ENCODE measurements around the gene SUPT16H.

Gene SUPT16H

DNA sequence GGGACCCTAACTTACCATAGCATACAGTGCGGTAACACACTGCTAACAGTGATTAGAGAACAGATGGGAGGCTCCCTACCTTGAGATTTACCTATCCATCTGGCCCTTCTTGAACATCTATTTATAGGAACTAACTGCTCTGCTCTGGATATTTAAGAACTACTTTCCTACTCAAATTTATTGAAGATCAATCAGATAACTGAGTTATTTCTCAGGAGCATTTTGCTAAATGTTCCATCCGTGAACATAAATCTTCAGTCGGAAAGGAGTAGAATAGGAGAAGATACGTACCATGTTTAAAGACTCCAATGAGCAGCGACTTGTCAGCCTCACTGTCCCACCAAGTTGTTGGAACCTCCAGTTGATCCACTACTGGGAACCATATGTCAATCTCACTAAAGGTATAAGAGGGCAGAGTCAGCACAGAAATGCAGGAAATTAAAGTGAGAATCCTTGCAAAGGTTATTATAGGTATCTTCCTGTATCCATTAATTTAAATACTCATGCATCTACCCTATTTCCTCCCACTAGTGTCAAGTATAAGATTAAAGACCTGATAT is 15.6 kb upstream of the SUPT16H start:
- no peak overlapping the region for H3K27ac ChIP-seq (ENCODE audit: low read depth, low read length)
- no peaks in the 10 kb centered on the region for H3K27me3 ChIP-seq (ENCODE audit: control insufficient read depth in 5 of 5, insufficient read depth in 4 of 5, low read length in 5 of 5)

DNA sequence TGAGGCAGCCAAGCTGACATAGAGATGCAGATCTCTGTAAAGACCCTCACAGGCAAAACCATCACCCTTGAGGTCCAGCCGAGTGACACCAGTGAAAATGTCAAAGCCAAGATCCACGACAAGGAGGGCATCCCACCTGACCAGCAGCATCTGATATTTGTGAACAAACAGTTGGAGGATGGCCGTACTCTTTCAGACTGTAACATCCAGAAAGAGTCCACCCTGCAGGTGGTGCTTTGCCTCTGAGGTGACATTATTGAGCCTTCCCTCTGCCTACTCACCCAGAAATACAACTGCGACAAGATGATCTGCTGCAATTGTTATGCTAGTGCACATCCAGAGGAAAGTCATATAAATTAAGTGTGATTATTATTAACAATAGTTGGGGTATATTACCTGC is 15.1 kb upstream of the SUPT16H start:
- Histone ChIP-seq H3K9ac (ENCODE audit: low read length in 5 of 5) (no peak overlapping the region), H3K4me1 (ENCODE audit: control insufficient read depth in 5 of 5, insufficient read depth in 5 of 5, low read length in 5 of 5) (no peaks in the 10 kb centered on the region), H3K27me3 (ENCODE audit: control insufficient read depth in 5 of 5, insufficient read depth in 4 of 5, low read length in 5 of 5) (no peaks in the 10 kb centered on the region), H3K27ac (ENCODE audit: low read depth, low read length) (no peak overlapping the region), H3K4me3 (ENCODE audit: low read depth in 1 of 5, low read length in 5 of 5) (no peak overlapping the region), H3K36me3 (ENCODE audit: control insufficient read depth in 5 of 5, insufficient read depth in 5 of 5, low read length in 5 of 5) (peaks cover 68 to 97% (median 88%) of the 10 kb centered on the region in 5 donors), H3K9me3 (ENCODE audit: control insufficient read depth in 5 of 5, low read length in 5 of 5) (no peaks in the 10 kb centered on the region)

More for the DNA sequence above, 15.6 kb upstream of the SUPT16H start:
- no peak overlapping the region for H3K9ac ChIP-seq (ENCODE audit: low read length in 5 of 5)
- H3K9me3 ChIP-seq (ENCODE audit: control insufficient read depth in 5 of 5, low read length in 5 of 5): no peaks in the 10 kb centered on the region
- no peaks in the 10 kb centered on the region for H3K4me1 ChIP-seq (ENCODE audit: control insufficient read depth in 5 of 5, insufficient read depth in 5 of 5, low read length in 5 of 5)
- H3K36me3 ChIP-seq (ENCODE audit: control insufficient read depth in 5 of 5, insufficient read depth in 5 of 5, low read length in 5 of 5): peaks cover 66 to 97% (median 85%) of the 10 kb centered on the region in 5 donors
- no peak overlapping the region for H3K4me3 ChIP-seq (ENCODE audit: low read depth in 1 of 5, low read length in 5 of 5)

DNA sequence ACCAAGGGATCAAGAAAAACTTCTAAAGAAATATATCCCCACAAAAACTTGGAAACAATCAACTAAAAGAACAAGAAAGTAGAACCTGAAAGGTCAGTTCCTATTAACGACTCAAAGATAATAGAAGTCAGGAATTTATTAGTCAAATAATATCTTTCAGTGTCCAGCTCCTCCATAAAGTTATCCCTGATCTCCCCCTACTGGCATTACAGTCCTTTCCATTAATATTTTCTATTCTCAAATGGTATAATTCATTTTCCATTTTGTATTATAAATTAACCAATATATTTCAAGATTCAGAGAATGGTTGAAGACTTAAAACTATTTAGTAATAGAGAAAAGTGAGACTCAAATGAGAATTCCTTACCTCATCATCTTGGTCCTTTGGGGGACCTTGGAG is 11.6 kb upstream of the SUPT16H start:
- Histone ChIP-seq H3K9me3 (ENCODE audit: control insufficient read depth in 5 of 5, low read length in 5 of 5) (no peaks in the 10 kb centered on the region), H3K9ac (ENCODE audit: low read length in 5 of 5) (no peak overlapping the region), H3K4me1 (ENCODE audit: control insufficient read depth in 5 of 5, insufficient read depth in 5 of 5, low read length in 5 of 5) (no peaks in the 10 kb centered on the region), H3K27me3 (ENCODE audit: control insufficient read depth in 5 of 5, insufficient read depth in 4 of 5, low read length in 5 of 5) (no peaks in the 10 kb centered on the region), H3K4me3 (ENCODE audit: low read depth in 1 of 5, low read length in 5 of 5) (no peak overlapping the region), H3K27ac (ENCODE audit: low read depth, low read length) (no peak overlapping the region), H3K36me3 (ENCODE audit: control insufficient read depth in 5 of 5, insufficient read depth in 5 of 5, low read length in 5 of 5) (peaks cover 63 to 97% (median 87%) of the 10 kb centered on the region in 5 donors)

DNA sequence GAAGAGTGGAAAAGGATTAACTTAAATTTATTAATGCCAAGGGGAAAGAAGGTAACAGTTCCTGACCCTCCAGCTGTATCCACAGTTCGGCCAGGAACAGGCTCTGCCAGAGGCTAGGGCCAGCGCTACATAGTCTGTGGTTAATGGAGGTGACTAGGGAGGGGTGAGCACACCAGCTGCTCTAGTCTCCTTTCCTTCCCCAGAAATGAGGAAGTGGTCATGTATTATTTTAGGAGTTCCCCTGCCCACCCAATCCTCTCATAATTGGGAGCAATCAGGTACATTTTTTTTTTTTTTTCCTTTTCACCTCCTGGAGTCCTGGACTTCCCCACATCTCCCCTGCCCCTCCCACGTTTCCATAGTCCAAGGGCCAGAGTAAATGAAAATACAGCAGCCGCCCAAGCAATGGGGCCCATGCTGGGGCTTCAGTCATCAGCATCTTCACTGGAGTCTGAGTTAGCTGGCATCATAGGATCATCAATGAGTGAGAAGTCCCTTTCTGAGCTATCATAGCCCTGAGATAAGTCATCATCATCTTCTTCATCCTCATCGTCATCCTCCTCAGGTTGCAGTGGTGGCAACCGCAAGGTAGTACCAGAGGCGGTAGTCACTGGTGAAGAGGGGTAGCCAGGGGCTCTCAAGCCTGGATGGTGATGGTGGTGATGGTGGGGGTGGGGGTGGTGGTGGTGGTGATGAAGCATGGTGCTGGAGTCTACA is 1.5 kb upstream of the SUPT16H start:
- peaks cover 3 to 40% (median 29%) of the 10 kb centered on the region in 5 donors for H3K36me3 ChIP-seq (ENCODE audit: control insufficient read depth in 5 of 5, insufficient read depth in 5 of 5, low read length in 5 of 5)

DNA sequence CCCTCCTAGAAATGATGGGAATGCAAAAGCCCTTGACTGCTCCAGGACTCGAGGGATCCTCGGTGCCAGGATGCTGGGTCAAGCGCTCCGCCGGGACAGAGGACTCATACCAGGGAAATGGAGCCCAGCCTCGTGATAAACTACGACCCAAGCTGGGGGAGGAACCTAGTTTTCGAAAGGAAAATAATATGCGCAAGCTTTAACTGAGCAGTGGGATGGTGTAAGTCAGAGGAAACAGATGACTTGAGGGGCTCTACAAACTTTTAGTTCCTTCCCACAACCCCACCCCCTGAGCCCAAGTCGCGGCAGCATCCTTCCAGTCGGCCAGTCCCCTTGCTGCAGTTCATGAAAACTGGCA is 654 bp upstream of the SUPT16H start:
- Histone ChIP-seq H3K4me1 (ENCODE audit: control insufficient read depth in 5 of 5, insufficient read depth in 5 of 5, low read length in 5 of 5) (peaks cover 3 to 27% (median 21%) of the 10 kb centered on the region in 5 donors), H3K4me3 (ENCODE audit: low read depth in 1 of 5, low read length in 5 of 5) (peak overlapping the region; percentile 76 to 98 (median 95)), H3K36me3 (ENCODE audit: control insufficient read depth in 5 of 5, insufficient read depth in 5 of 5, low read length in 5 of 5) (peaks cover 3 to 32% (median 20%) of the 10 kb centered on the region in 5 donors)

More for the DNA sequence above, 1.5 kb upstream of the SUPT16H start:
- no peak overlapping the region for H3K4me3 ChIP-seq (ENCODE audit: low read depth in 1 of 5, low read length in 5 of 5)
- H3K27ac ChIP-seq (ENCODE audit: low read depth, low read length): peak overlapping the region; percentile 93
- no peaks in the 10 kb centered on the region for H3K27me3 ChIP-seq (ENCODE audit: control insufficient read depth in 5 of 5, insufficient read depth in 4 of 5, low read length in 5 of 5)
- H3K9ac ChIP-seq (ENCODE audit: low read length in 5 of 5): peak overlapping the region in 1 of 5 donors; percentile 94
- no peaks in the 10 kb centered on the region for H3K9me3 ChIP-seq (ENCODE audit: control insufficient read depth in 5 of 5, low read length in 5 of 5)
- peaks cover 3 to 27% (median 21%) of the 10 kb centered on the region in 5 donors for H3K4me1 ChIP-seq (ENCODE audit: control insufficient read depth in 5 of 5, insufficient read depth in 5 of 5, low read length in 5 of 5)

GRCh38 chr14:21382886-21383847 is 652 bp downstream of the SUPT16H start:
- H3K4me3 ChIP-seq (ENCODE audit: low read depth in 1 of 5, low read length in 5 of 5): peak overlapping the region; percentile 76 to 98 (median 95)
- peak overlapping the region; percentile 93 for H3K27ac ChIP-seq (ENCODE audit: low read depth, low read length)
- peak overlapping the region; percentile 86 to 96 (median 94) for H3K9ac ChIP-seq (ENCODE audit: low read length in 5 of 5)
- peaks cover 3 to 27% (median 21%) of the 10 kb centered on the region in 5 donors for H3K4me1 ChIP-seq (ENCODE audit: control insufficient read depth in 5 of 5, insufficient read depth in 5 of 5, low read length in 5 of 5)
- no peaks in the 10 kb centered on the region for H3K27me3 ChIP-seq (ENCODE audit: control insufficient read depth in 5 of 5, insufficient read depth in 4 of 5, low read length in 5 of 5)
- H3K9me3 ChIP-seq (ENCODE audit: control insufficient read depth in 5 of 5, low read length in 5 of 5): no peaks in the 10 kb centered on the region
- H3K36me3 ChIP-seq (ENCODE audit: control insufficient read depth in 5 of 5, insufficient read depth in 5 of 5, low read length in 5 of 5): peaks cover 3 to 19% (median 11%) of the 10 kb centered on the region in 5 donors

More for the DNA sequence above, 654 bp upstream of the SUPT16H start:
- Histone ChIP-seq H3K27me3 (ENCODE audit: control insufficient read depth in 5 of 5, insufficient read depth in 4 of 5, low read length in 5 of 5) (no peaks in the 10 kb centered on the region), H3K27ac (ENCODE audit: low read depth, low read length) (peak overlapping the region; percentile 93), H3K9me3 (ENCODE audit: control insufficient read depth in 5 of 5, low read length in 5 of 5) (no peaks in the 10 kb centered on the region), H3K9ac (ENCODE audit: low read length in 5 of 5) (peak overlapping the region in 4 of 5 donors; percentile 48 to 96 (median 90))

DNA sequence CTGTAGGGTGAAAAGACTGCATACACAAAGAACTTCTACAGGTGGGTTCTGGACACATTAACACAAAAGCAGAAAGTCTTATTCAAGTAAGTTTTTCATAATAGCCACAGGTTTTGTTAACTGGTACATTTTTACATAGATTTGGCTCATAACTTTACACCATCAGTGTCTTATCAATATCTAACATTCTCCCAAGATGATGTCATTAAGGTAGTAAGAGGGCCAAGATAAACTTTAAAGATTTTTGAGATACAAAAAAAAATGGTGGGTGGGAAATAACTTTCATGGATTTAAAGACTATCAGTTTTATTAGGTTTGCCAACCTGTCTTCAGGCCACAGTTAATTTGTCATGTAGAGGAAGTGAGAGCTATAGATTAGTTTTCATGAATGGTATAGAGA is 1.7 kb downstream of the SUPT16H start:
- Histone ChIP-seq H3K4me3 (ENCODE audit: low read depth in 1 of 5, low read length in 5 of 5) (no peak overlapping the region), H3K27me3 (ENCODE audit: control insufficient read depth in 5 of 5, insufficient read depth in 4 of 5, low read length in 5 of 5) (no peaks in the 10 kb centered on the region), H3K4me1 (ENCODE audit: control insufficient read depth in 5 of 5, insufficient read depth in 5 of 5, low read length in 5 of 5) (peaks cover 3 to 27% (median 21%) of the 10 kb centered on the region in 5 donors), H3K9me3 (ENCODE audit: control insufficient read depth in 5 of 5, low read length in 5 of 5) (no peaks in the 10 kb centered on the region), H3K36me3 (ENCODE audit: control insufficient read depth in 5 of 5, insufficient read depth in 5 of 5, low read length in 5 of 5) (peaks cover 3 to 15% (median 10%) of the 10 kb centered on the region in 5 donors), H3K27ac (ENCODE audit: low read depth, low read length) (no peak overlapping the region), H3K9ac (ENCODE audit: low read length in 5 of 5) (peak overlapping the region in 1 of 5 donors; percentile 94)

DNA sequence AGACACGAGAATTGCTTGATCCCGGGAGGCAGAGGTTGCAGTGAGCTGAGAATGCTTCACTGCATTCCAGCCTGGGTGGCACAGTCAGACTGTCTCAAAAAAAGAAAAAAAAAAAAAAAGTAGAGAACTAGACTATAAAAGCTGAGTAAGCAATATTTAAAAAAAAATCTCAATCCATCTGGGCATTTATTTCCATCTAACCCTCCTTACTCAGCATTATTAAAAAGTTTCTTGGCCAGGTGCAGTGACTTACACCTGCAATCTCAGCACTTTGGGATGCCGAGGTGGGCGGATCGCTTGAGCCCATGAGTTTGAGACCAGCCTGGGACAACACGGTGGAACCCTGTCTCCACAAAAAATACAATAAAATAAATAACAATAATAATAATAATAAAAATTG is 4.5 kb downstream of the SUPT16H start:
- peaks cover 3 to 17% (median 13%) of the 10 kb centered on the region in 5 donors for H3K4me1 ChIP-seq (ENCODE audit: control insufficient read depth in 5 of 5, insufficient read depth in 5 of 5, low read length in 5 of 5)
- H3K9me3 ChIP-seq (ENCODE audit: control insufficient read depth in 5 of 5, low read length in 5 of 5): no peaks in the 10 kb centered on the region
- H3K27ac ChIP-seq (ENCODE audit: low read depth, low read length): no peak overlapping the region
- H3K36me3 ChIP-seq (ENCODE audit: control insufficient read depth in 5 of 5, insufficient read depth in 5 of 5, low read length in 5 of 5): peaks cover 0 to 4% (median 0%) of the 10 kb centered on the region in 5 donors
- no peak overlapping the region for H3K9ac ChIP-seq (ENCODE audit: low read length in 5 of 5)
- no peak overlapping the region for H3K4me3 ChIP-seq (ENCODE audit: low read depth in 1 of 5, low read length in 5 of 5)
- no peaks in the 10 kb centered on the region for H3K27me3 ChIP-seq (ENCODE audit: control insufficient read depth in 5 of 5, insufficient read depth in 4 of 5, low read length in 5 of 5)

- H3K9me3 ChIP-seq (ENCODE audit: control insufficient read depth in 5 of 5, low read length in 5 of 5): no peaks in the 10 kb centered on the region
- H3K27ac ChIP-seq (ENCODE audit: low read depth, low read length): no peak overlapping the region
- H3K4me1 ChIP-seq (ENCODE audit: control insufficient read depth in 5 of 5, insufficient read depth in 5 of 5, low read length in 5 of 5): no peaks in the 10 kb centered on the region
- H3K9ac ChIP-seq (ENCODE audit: low read length in 5 of 5): no peak overlapping the region
- no peaks in the 10 kb centered on the region for H3K27me3 ChIP-seq (ENCODE audit: control insufficient read depth in 5 of 5, insufficient read depth in 4 of 5, low read length in 5 of 5)
- H3K36me3 ChIP-seq (ENCODE audit: control insufficient read depth in 5 of 5, insufficient read depth in 5 of 5, low read length in 5 of 5): peaks cover 25 to 40% (median 33%) of the 10 kb centered on the region in 5 donors
- H3K4me3 ChIP-seq (ENCODE audit: low read depth in 1 of 5, low read length in 5 of 5): no peak overlapping the region
Measured at GRCh38 chr14:21373980-21374379, 9.8 kb downstream of the SUPT16H start.
